Measurements from ENCODE around the gene CACNB2.

Gene CACNB2

GRCh38 chr10:18532881-18533535 lies 392.8 kb downstream of the CACNB2 start:
- Histone ChIP-seq H3K9me3 (ENCODE audit: control insufficient read depth, insufficient read depth, low read length) (no peaks in the 10 kb centered on the region), H3K9me2 (replicated peaks; ENCODE audit: control insufficient read depth, low read length) (no peaks in the 10 kb centered on the region), H3K27ac (ENCODE audit: low read depth, low read length) (no peak overlapping the region), H3K4me2 (ENCODE audit: low read length) (no peak overlapping the region), H3K79me2 (ENCODE audit: control insufficient read depth, low read length) (no peaks in the 10 kb centered on the region), H3K4me3 (ENCODE audit: low read length) (no peak overlapping the region), H3K36me3 (ENCODE audit: control insufficient read depth, low read length) (no peaks in the 10 kb centered on the region; the same call in 1 of the 2 replicates), H3K4me1 (ENCODE audit: control insufficient read depth, low read length) (no peaks in the 10 kb centered on the region), H3K27me3 (ENCODE audit: control insufficient read depth, low read length) (no peaks in the 10 kb centered on the region), H3F3A (ENCODE audit: control insufficient read depth, insufficient read depth) (no peaks in the 10 kb centered on the region), H4K20me1 (ENCODE audit: control insufficient read depth, insufficient read depth, low read depth, low read length) (no peaks in the 10 kb centered on the region)
- TF ChIP-seq EZH2phosphoT487 (IDR thresholded peaks at IDR 0.05; ENCODE audit: borderline replicate concordance, low read length) (no peak), CTCF (IDR thresholded peaks at IDR 0.05; ENCODE audit: low read depth, low read length, poor library complexity, severe bottlenecking) (no peak)

DNA sequence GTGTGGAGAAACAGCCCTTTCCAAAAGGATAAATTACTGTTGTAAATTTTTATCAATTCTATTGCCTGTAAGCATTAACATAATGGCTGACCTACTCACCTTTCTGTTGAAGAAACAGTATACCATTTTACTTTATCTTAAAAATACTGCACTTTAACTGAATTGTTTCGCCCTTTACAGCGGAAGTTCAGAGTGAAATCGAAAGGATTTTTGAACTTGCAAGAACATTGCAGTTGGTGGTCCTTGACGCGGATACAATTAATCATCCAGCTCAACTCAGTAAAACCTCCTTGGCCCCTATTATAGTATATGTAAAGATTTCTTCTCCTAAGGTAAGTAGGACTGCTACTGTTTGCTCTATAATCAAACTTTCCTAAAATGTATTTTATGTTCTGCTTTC lies 393.7 kb downstream of the CACNB2 start:
- Histone ChIP-seq H3K27ac (ENCODE audit: low read depth, low read length) (no peak overlapping the region), H3F3A (ENCODE audit: control insufficient read depth, insufficient read depth) (no peaks in the 10 kb centered on the region), H3K36me3 (ENCODE audit: control insufficient read depth, low read length) (no peaks in the 10 kb centered on the region; the same call in 1 of the 2 replicates), H3K4me1 (ENCODE audit: control insufficient read depth, low read length) (no peaks in the 10 kb centered on the region), H3K27me3 (ENCODE audit: control insufficient read depth, low read length) (no peaks in the 10 kb centered on the region), H3K79me2 (ENCODE audit: control insufficient read depth, low read length) (no peaks in the 10 kb centered on the region), H4K20me1 (ENCODE audit: control insufficient read depth, insufficient read depth, low read depth, low read length) (no peaks in the 10 kb centered on the region), H3K9me2 (replicated peaks; ENCODE audit: control insufficient read depth, low read length) (no peaks in the 10 kb centered on the region), H3K9me3 (ENCODE audit: control insufficient read depth, insufficient read depth, low read length) (no peaks in the 10 kb centered on the region), H3K4me3 (ENCODE audit: low read length) (no peak overlapping the region), H3K4me2 (ENCODE audit: low read length) (no peak overlapping the region)
- TF ChIP-seq EZH2phosphoT487 (IDR thresholded peaks at IDR 0.05; ENCODE audit: borderline replicate concordance, low read length) (no peak), CTCF (IDR thresholded peaks at IDR 0.05; ENCODE audit: low read depth, low read length, poor library complexity, severe bottlenecking) (no peak)

DNA sequence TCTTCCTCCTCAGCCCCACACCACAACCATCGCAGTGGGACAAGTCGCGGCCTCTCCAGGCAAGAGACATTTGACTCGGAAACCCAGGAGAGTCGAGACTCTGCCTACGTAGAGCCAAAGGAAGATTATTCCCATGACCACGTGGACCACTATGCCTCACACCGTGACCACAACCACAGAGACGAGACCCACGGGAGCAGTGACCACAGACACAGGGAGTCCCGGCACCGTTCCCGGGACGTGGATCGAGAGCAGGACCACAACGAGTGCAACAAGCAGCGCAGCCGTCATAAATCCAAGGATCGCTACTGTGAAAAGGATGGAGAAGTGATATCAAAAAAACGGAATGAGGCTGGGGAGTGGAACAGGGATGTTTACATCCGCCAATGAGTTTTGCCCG lies 399.1 kb downstream of the CACNB2 start:
- Histone ChIP-seq H3K36me3 (ENCODE audit: control insufficient read depth, low read length) (peaks cover 20% of the 10 kb centered on the region), H3K9me2 (replicated peaks; ENCODE audit: control insufficient read depth, low read length) (no peaks in the 10 kb centered on the region), H3K9me3 (ENCODE audit: control insufficient read depth, insufficient read depth, low read length) (no peaks in the 10 kb centered on the region), H3K27me3 (ENCODE audit: control insufficient read depth, low read length) (no peaks in the 10 kb centered on the region), H4K20me1 (ENCODE audit: control insufficient read depth, insufficient read depth, low read depth, low read length) (no peaks in the 10 kb centered on the region), H3K4me3 (ENCODE audit: low read length) (no peak overlapping the region), H3K79me2 (ENCODE audit: control insufficient read depth, low read length) (no peaks in the 10 kb centered on the region), H3F3A (ENCODE audit: control insufficient read depth, insufficient read depth) (no peaks in the 10 kb centered on the region), H3K4me1 (ENCODE audit: control insufficient read depth, low read length) (no peaks in the 10 kb centered on the region), H3K27ac (ENCODE audit: low read depth, low read length) (no peak overlapping the region), H3K4me2 (ENCODE audit: low read length) (no peak overlapping the region)
- TF ChIP-seq EZH2phosphoT487 (IDR thresholded peaks at IDR 0.05; ENCODE audit: borderline replicate concordance, low read length): no peak
- TF ChIP-seq CTCF (IDR thresholded peaks at IDR 0.05; ENCODE audit: low read depth, low read length, poor library complexity, severe bottlenecking): no peak

All from DOHH2 (cell line).